ENCODE results near the gene TBK1. TPM values are rescaled to one million over a fixed set of nuclear protein-coding genes. Genes with fewer than 3 reads are reported as not detected.

TBK1 gene
- total and polyA plus RNA-seq, 2 of the 4 experiments (the other 2 are of a cell fraction): 9.9 to 11.6 TPM

GRCh38 chr12:64532734-64533351, 80.9 kb downstream of the TBK1 start:
- no peak overlapping the region for H3K9ac ChIP-seq (ENCODE audit: low read depth, low read length)
- no peak overlapping the region for H2BK15ac ChIP-seq (ENCODE audit: low read depth, low read length)
- 78% methylated on average over 5 of the region's 11 CpGs; no CpG with 5 or more reads in 1 of the 2 experiments for WGBS, 2 experiments (ENCODE audit: extremely low coverage in 2 of 2, insufficient read length in 1 of 2)
- no peak overlapping the region for H3K4ac ChIP-seq (ENCODE audit: low read depth, low read length)
- H3K27me3 ChIP-seq (ENCODE audit: control insufficient read depth, insufficient read depth, low read length): peaks cover 3% of the 10 kb centered on the region; the same call in 1 of the 2 replicates
- no peak overlapping the region for H3K56ac ChIP-seq (ENCODE audit: extremely low read depth, insufficient read depth, low read length)
- H3K14ac ChIP-seq (replicated peaks; ENCODE audit: low read depth, low read length): no peak overlapping the region
- intact Hi-C loops (cut with micrococcal nuclease): no loop called here
- no peaks in the 10 kb centered on the region for H3K36me3 ChIP-seq (ENCODE audit: control insufficient read depth, insufficient read depth, low read length)
- no peak overlapping the region for H3K4me2 ChIP-seq (ENCODE audit: low read depth, low read length)
- no peaks in the 10 kb centered on the region for H4K20me1 ChIP-seq (ENCODE audit: insufficient read depth, low read length)
- H3K23ac ChIP-seq (ENCODE audit: low read depth, low read length): no peak overlapping the region
- DNase-seq (no peak), ATAC-seq (ENCODE audit: low read depth) (no peak)
- no peak overlapping the region for H4K8ac ChIP-seq (ENCODE audit: low read depth in 2 of 2, low read length in 2 of 2)
- in situ Hi-C loops (cut with MboI; ENCODE audit: low sequenced_read_pairs): no loop called here
- H2BK120ac ChIP-seq (ENCODE audit: low read depth, low read length): no peak overlapping the region
- TF ChIP-seq CTCF (conservative IDR thresholded peaks at IDR 0.05; ENCODE audit: low read depth, low read length): no peak
- no peak for TF ChIP-seq SMC3 (IDR thresholded peaks at IDR 0.05; ENCODE audit: low read depth, low read length)
- TF ChIP-seq MAZ (IDR thresholded peaks at IDR 0.05; ENCODE audit: borderline replicate concordance, low read depth, low read length): no peak
- TF ChIP-seq NFE2L2 (IDR thresholded peaks at IDR 0.05; ENCODE audit: low read depth, low read length): no peak
- no peak for TF ChIP-seq BHLHE40 (IDR thresholded peaks at IDR 0.05; ENCODE audit: low read depth, low read length)
- no peak for TF ChIP-seq CHD1 (IDR thresholded peaks at IDR 0.05; ENCODE audit: low read depth, low read length)
- no peak for TF ChIP-seq ELK1 (IDR thresholded peaks at IDR 0.05; ENCODE audit: borderline replicate concordance, low read depth, low read length)
- TF ChIP-seq MXI1 (IDR thresholded peaks at IDR 0.05; ENCODE audit: borderline replicate concordance, low read depth, low read length): no peak
- TF ChIP-seq RFX5 (IDR thresholded peaks at IDR 0.05; ENCODE audit: low read depth, low read length): no peak
- TF ChIP-seq MAFK (IDR thresholded peaks at IDR 0.05; ENCODE audit: low read depth, low read length): no peak
- TF ChIP-seq RCOR1 (IDR thresholded peaks at IDR 0.05; ENCODE audit: insufficient replicate concordance, low read length): no peak
- H2AFZ ChIP-seq (replicated peaks; ENCODE audit: low read length, poor library complexity): no peak overlapping the region
- no peaks in the 10 kb centered on the region for H3K79me1 ChIP-seq (ENCODE audit: low read depth in 1 of 2, low read length in 2 of 2)
- H3K4me3 ChIP-seq (ENCODE audit: insufficient read depth, low read depth, low read length): no peak overlapping the region
- no peaks in the 10 kb centered on the region for H3K4me1 ChIP-seq (ENCODE audit: control insufficient read depth, insufficient read depth, low read length)
- no peaks in the 10 kb centered on the region for H3K9me3 ChIP-seq (ENCODE audit: control insufficient read depth, insufficient read depth, low read length)
- no peak overlapping the region for H4K5ac ChIP-seq (ENCODE audit: low read depth, low read length)
- H2BK5ac ChIP-seq (ENCODE audit: low read depth, low read length, poor library complexity, severe bottlenecking): no peak overlapping the region
- H3K27ac ChIP-seq (ENCODE audit: insufficient read depth, low read length): no peak overlapping the region
- no peak overlapping the region for H4K91ac ChIP-seq (ENCODE audit: insufficient read depth, low read depth, low read length)
- ChIA-PET POLR2A (ENCODE audit: unreplicated experiment) (no interaction called here), CTCF (no interaction called here)
- H2AK9ac ChIP-seq (replicated peaks; ENCODE audit: low read depth, low read length, poor library complexity): no peak overlapping the region
- H2AK5ac ChIP-seq (ENCODE audit: low read depth, low read length): no peak overlapping the region
- H3K9me1 ChIP-seq (ENCODE audit: insufficient read depth, low read length): no peaks in the 10 kb centered on the region
- dilution Hi-C loops (cut with HindIII; ENCODE audit: low sequenced_read_pairs, unreplicated experiment): no loop called here
- H2BK20ac ChIP-seq (ENCODE audit: low read depth, low read length): no peak overlapping the region
- no peak overlapping the region for H3K18ac ChIP-seq (ENCODE audit: low read depth, low read length)
- BruUV-seq (replicated peaks): no TSS peak

Measured in IMR-90 (cell line).